Measurements from ENCODE around the gene ADAM8.
"Not testable (repeated sequence)": the region's sequence is repeated elsewhere in the genome, so short reads cannot be mapped to it uniquely, and the experiment has no call there.

ADAM8 gene

GRCh38 chr10:133221756-133222155, 54.9 kb downstream of the ADAM8 start:
- not testable (repeated sequence) for H3K27ac ChIP-seq (ENCODE audit: low read depth, low read length); H3K4me3 ChIP-seq (ENCODE audit: low read length); H3K36me3 ChIP-seq (ENCODE audit: control insufficient read depth, insufficient read depth, low read length); H3K27me3 ChIP-seq (ENCODE audit: control insufficient read depth, insufficient read depth, low read length); H3K4me1 ChIP-seq (ENCODE audit: control insufficient read depth, insufficient read depth, low read length); H3K9ac ChIP-seq (ENCODE audit: low read length)

GRCh38 chr10:133221331-133221730, 55.3 kb downstream of the ADAM8 start:
- Histone ChIP-seq H3K4me1 (ENCODE audit: control insufficient read depth, insufficient read depth, low read length) (no peaks in the 10 kb centered on the region), H3K4me3 (ENCODE audit: low read length) (no peak overlapping the region), H3K27me3 (ENCODE audit: control insufficient read depth, insufficient read depth, low read length) (peaks cover 5% of the 10 kb centered on the region), H3K27ac (ENCODE audit: low read depth, low read length) (no peak overlapping the region), H3K36me3 (ENCODE audit: control insufficient read depth, insufficient read depth, low read length) (no peaks in the 10 kb centered on the region), H3K9ac (ENCODE audit: low read length) (no peak overlapping the region)

- H3K27ac ChIP-seq (ENCODE audit: low read depth, low read length) = no peak overlapping the region
- no peak overlapping the region for H3K4me3 ChIP-seq (ENCODE audit: low read length)
- H3K4me1 ChIP-seq (ENCODE audit: control insufficient read depth, insufficient read depth, low read length) = no peaks in the 10 kb centered on the region
- H3K9ac ChIP-seq (ENCODE audit: low read length) = no peak overlapping the region
- H3K27me3 ChIP-seq (ENCODE audit: control insufficient read depth, insufficient read depth, low read length) = peaks cover 5% of the 10 kb centered on the region
- H3K36me3 ChIP-seq (ENCODE audit: control insufficient read depth, insufficient read depth, low read length) = no peaks in the 10 kb centered on the region
These were observed 56.9 kb downstream of the ADAM8 start for GRCh38 chr10:133219782-133220181.

- Histone ChIP-seq H3K36me3 (ENCODE audit: control insufficient read depth, insufficient read depth, low read length) (no peaks in the 10 kb centered on the region), H3K27ac (ENCODE audit: low read depth, low read length) (no peak overlapping the region), H3K27me3 (ENCODE audit: control insufficient read depth, insufficient read depth, low read length) (peaks cover 8% of the 10 kb centered on the region), H3K9ac (ENCODE audit: low read length) (no peak overlapping the region), H3K4me3 (ENCODE audit: low read length) (no peak overlapping the region), H3K4me1 (ENCODE audit: control insufficient read depth, insufficient read depth, low read length) (no peaks in the 10 kb centered on the region)
These were observed 57.8 kb downstream of the ADAM8 start for GRCh38 chr10:133218891-133219290.

GRCh38 chr10:133217800-133218589, 58.7 kb downstream of the ADAM8 start:
- Histone ChIP-seq H3K4me3 (ENCODE audit: low read length) (no peak overlapping the region), H3K9ac (ENCODE audit: low read length) (no peak overlapping the region), H3K4me1 (ENCODE audit: control insufficient read depth, insufficient read depth, low read length) (no peaks in the 10 kb centered on the region), H3K36me3 (ENCODE audit: control insufficient read depth, insufficient read depth, low read length) (no peaks in the 10 kb centered on the region), H3K27me3 (ENCODE audit: control insufficient read depth, insufficient read depth, low read length) (peaks cover 8% of the 10 kb centered on the region), H3K27ac (ENCODE audit: low read depth, low read length) (no peak overlapping the region)

GRCh38 chr10:133216776-133217175, 59.9 kb downstream of the ADAM8 start:
- Histone ChIP-seq H3K9ac (ENCODE audit: low read length) (no peak overlapping the region), H3K27me3 (ENCODE audit: control insufficient read depth, insufficient read depth, low read length) (peaks cover 8% of the 10 kb centered on the region), H3K27ac (ENCODE audit: low read depth, low read length) (no peak overlapping the region), H3K36me3 (ENCODE audit: control insufficient read depth, insufficient read depth, low read length) (no peaks in the 10 kb centered on the region), H3K4me3 (ENCODE audit: low read length) (no peak overlapping the region), H3K4me1 (ENCODE audit: control insufficient read depth, insufficient read depth, low read length) (no peaks in the 10 kb centered on the region)

- peaks cover 3% of the 10 kb centered on the region for H3K27me3 ChIP-seq (ENCODE audit: control insufficient read depth, insufficient read depth, low read length)
- H3K4me3 ChIP-seq (ENCODE audit: low read length) = no peak overlapping the region
- H3K36me3 ChIP-seq (ENCODE audit: control insufficient read depth, insufficient read depth, low read length) = no peaks in the 10 kb centered on the region
These were observed 61.1 kb downstream of the ADAM8 start for GRCh38 chr10:133215586-133215985.

GRCh38 chr10:133214468-133215410, 61.9 kb downstream of the ADAM8 start:
- H3K27ac ChIP-seq (ENCODE audit: low read depth, low read length) = no peak overlapping the region

More at GRCh38 chr10:133215586-133215985, 61.1 kb downstream of the ADAM8 start:
- Histone ChIP-seq H3K4me1 (ENCODE audit: control insufficient read depth, insufficient read depth, low read length) (no peaks in the 10 kb centered on the region), H3K9ac (ENCODE audit: low read length) (no peak overlapping the region), H3K27ac (ENCODE audit: low read depth, low read length) (no peak overlapping the region)

GRCh38 chr10:133213641-133214467, 62.8 kb downstream of the ADAM8 start:
- Histone ChIP-seq H3K27me3 (ENCODE audit: control insufficient read depth, insufficient read depth, low read length) (peaks cover 3% of the 10 kb centered on the region), H3K27ac (ENCODE audit: low read depth, low read length) (no peak overlapping the region), H3K4me3 (ENCODE audit: low read length) (no peak overlapping the region), H3K9ac (ENCODE audit: low read length) (no peak overlapping the region), H3K4me1 (ENCODE audit: control insufficient read depth, insufficient read depth, low read length) (no peaks in the 10 kb centered on the region), H3K36me3 (ENCODE audit: control insufficient read depth, insufficient read depth, low read length) (no peaks in the 10 kb centered on the region)

More at GRCh38 chr10:133214468-133215410, 61.9 kb downstream of the ADAM8 start:
- H3K4me1 ChIP-seq (ENCODE audit: control insufficient read depth, insufficient read depth, low read length) = no peaks in the 10 kb centered on the region
- peaks cover 3% of the 10 kb centered on the region for H3K27me3 ChIP-seq (ENCODE audit: control insufficient read depth, insufficient read depth, low read length)
- no peak overlapping the region for H3K4me3 ChIP-seq (ENCODE audit: low read length)
- H3K9ac ChIP-seq (ENCODE audit: low read length) = no peak overlapping the region
- H3K36me3 ChIP-seq (ENCODE audit: control insufficient read depth, insufficient read depth, low read length) = no peaks in the 10 kb centered on the region

GRCh38 chr10:133212853-133213494, 63.7 kb downstream of the ADAM8 start:
- H3K9ac ChIP-seq (ENCODE audit: low read length) = no peak overlapping the region
- H3K36me3 ChIP-seq (ENCODE audit: control insufficient read depth, insufficient read depth, low read length) = no peaks in the 10 kb centered on the region
- H3K4me1 ChIP-seq (ENCODE audit: control insufficient read depth, insufficient read depth, low read length) = no peaks in the 10 kb centered on the region
- peaks cover 3% of the 10 kb centered on the region for H3K27me3 ChIP-seq (ENCODE audit: control insufficient read depth, insufficient read depth, low read length)
- H3K4me3 ChIP-seq (ENCODE audit: low read length) = no peak overlapping the region
- no peak overlapping the region for H3K27ac ChIP-seq (ENCODE audit: low read depth, low read length)
